ENCODE measurements around the gene GSDME. TPM values are rescaled to one million over a fixed set of nuclear protein-coding genes. Genes with fewer than 3 reads are reported as not detected.

Gene GSDME
- polyA plus RNA-seq, 1 of the 3 experiments (the other 2 are of a cell fraction), result 109 TPM

GRCh38 chr7:24729365-24730017 lies 27.8 kb downstream of the GSDME start:
- Histone ChIP-seq H2AFZ (ENCODE audit: low read depth) (no peak overlapping the region), H3K4me1 (ENCODE audit: control insufficient read depth in 1 of 2, insufficient read depth in 2 of 2, low read depth in 1 of 2, low read length in 1 of 2) (peaks cover 5 to 34% of the 10 kb centered on the region in 2 experiments; a peak in 2 of 4 replicates), H3K9me2 (no peaks in the 10 kb centered on the region), H3F3A (replicated peaks; ENCODE audit: insufficient read depth) (no peaks in the 10 kb centered on the region), H3K27ac (ENCODE audit: low read depth in 2 of 2, low read length in 1 of 2) (no peak overlapping the region), H3K36me3 (replicated peaks in 1 of 2; ENCODE audit: control insufficient read depth in 1 of 2, insufficient read depth in 2 of 2, low read length in 1 of 2) (peaks cover 0 to 6% of the 10 kb centered on the region in 2 experiments), H3K9ac (no peak overlapping the region), H4K20me1 (ENCODE audit: insufficient read depth) (no peaks in the 10 kb centered on the region), H3K79me2 (ENCODE audit: insufficient read depth) (peaks cover 11% of the 10 kb centered on the region; the same call in 1 of the 2 replicates), H3K4me3 (ENCODE audit: low read depth in 2 of 2, low read length in 1 of 2) (no peak overlapping the region), H3K4me2 (no peak overlapping the region), H3K27me3 (ENCODE audit: insufficient read depth) (no peaks in the 10 kb centered on the region), H3K9me3 (no peaks in the 10 kb centered on the region)
- CTCF ChIA-PET, result interaction anchor here (0.6 to 2.0 kb wide), 6 partner anchors 14 to 934 kb away, joined by 3 to 6 read pairs (median 3); no protein-coding TSS in a partner anchor
- TF ChIP-seq GABPA (IDR thresholded peaks at IDR 0.05; ENCODE audit: low read depth) (no peak), FOXM1 (IDR thresholded peaks at IDR 0.05; ENCODE audit: low read depth) (no peak), MXI1 (IDR thresholded peaks at IDR 0.05; ENCODE audit: low read depth, low read length) (no peak), YY1 (IDR thresholded peaks at IDR 0.05; ENCODE audit: low read depth) (no peak), NFIC (IDR thresholded peaks at IDR 0.05; ENCODE audit: borderline replicate concordance) (no peak), EP300 (IDR thresholded peaks at IDR 0.05; ENCODE audit: borderline replicate concordance in 1 of 2, low read depth in 1 of 2, low read length in 1 of 2) (no peak), MEF2A (IDR thresholded peaks at IDR 0.05; ENCODE audit: borderline replicate concordance, low read depth) (no peak), SIN3A (IDR thresholded peaks at IDR 0.05; ENCODE audit: borderline replicate concordance, low read depth, low read length) (no peak), USF2 (IDR thresholded peaks at IDR 0.05; ENCODE audit: borderline replicate concordance, low read depth, low read length) (no peak), RAD21 (IDR thresholded peaks at IDR 0.05; ENCODE audit: low read length) (no peak), POLR2AphosphoS5 (IDR thresholded peaks at IDR 0.05; ENCODE audit: low read depth, low read length) (no peak), REST (IDR thresholded peaks at IDR 0.05; ENCODE audit: low read depth, low read length) (no peak), USF1 (IDR thresholded peaks at IDR 0.05; ENCODE audit: borderline replicate concordance, low read depth) (no peak), JUND (IDR thresholded peaks at IDR 0.05) (no peak), TCF12 (IDR thresholded peaks at IDR 0.05) (no peak), SMC3 (IDR thresholded peaks at IDR 0.05; ENCODE audit: low read depth, low read length) (no peak), RXRA (IDR thresholded peaks at IDR 0.05; ENCODE audit: borderline replicate concordance, low read depth) (no peak), GATA2 (CRISPR knock-in tag; IDR thresholded peaks at IDR 0.05) (no peak), CTCF (IDR thresholded peaks at IDR 0.05) (no peak)
- POLR2A ChIA-PET, result no interaction called here
- DNase-seq, result no peak
- 85% methylated on average over 10 of the region's 10 CpGs for WGBS (ENCODE audit: low lambda C conversion rate)
